H9 (cell line): ENCODE measurements around the gene CTIF. TPM values are rescaled to one million over a fixed set of nuclear protein-coding genes. Genes with fewer than 3 reads are reported as not detected.
A peak's percentile ranks its signal among the peaks of the same experiment; 100 is the strongest.

Experiments used
- DNase-seq: peaks from one replicate; pipeline ENCODE4 v3.0.0-alpha.2; 2017
- H2AFZ ChIP-seq: one replicate; pipeline ENCODE4 v1.6.1; 2013; ENCODE audit warnings: mild to moderate bottlenecking, low read length, control low read depth, moderate library complexity
- H2AK5ac ChIP-seq: 2 replicates; pipeline ENCODE4 v1.6.1; 2013; ENCODE audit warnings: low read length, control low read depth, mixed read lengths; ENCODE audit not compliant: insufficient read length
- H2BK120ac ChIP-seq: one replicate; pipeline ENCODE4 v1.6.1; 2013; ENCODE audit warnings: low read depth, mild to moderate bottlenecking, low read length, control low read depth, inconsistent platforms; ENCODE audit not compliant: poor library complexity, severe bottlenecking
- H2BK12ac ChIP-seq: 2 replicates; pipeline ENCODE4 v1.6.1; 2013; ENCODE audit warnings: low read length, control low read depth, mixed read lengths, low read depth; ENCODE audit not compliant: insufficient read length
- H2BK15ac ChIP-seq: 2 replicates; pipeline ENCODE4 v1.6.1; 2013; ENCODE audit warnings: low read depth, low read length, control low read depth
- H2BK20ac ChIP-seq: one replicate; pipeline ENCODE4 v1.6.1; 2013; ENCODE audit warnings: low read depth, mild to moderate bottlenecking, low read length, control low read depth, inconsistent platforms; ENCODE audit not compliant: poor library complexity, severe bottlenecking
- H2BK5ac ChIP-seq: 2 replicates; pipeline ENCODE4 v1.6.1; 2013; ENCODE audit warnings: low read length, control low read depth, mixed read lengths; ENCODE audit not compliant: insufficient read length
- H3K14ac ChIP-seq: 2 replicates; pipeline ENCODE4 v1.6.1; 2013; ENCODE audit warnings: low read length, control low read depth; ENCODE audit not compliant: insufficient read depth
- H3K18ac ChIP-seq: 2 replicates; pipeline ENCODE4 v1.6.1; 2013; ENCODE audit warnings: low read depth, mild to moderate bottlenecking, mixed read lengths, low read length, control low read depth; ENCODE audit not compliant: insufficient read length
- H3K23ac ChIP-seq: 2 replicates; pipeline ENCODE4 v1.6.1; 2013; ENCODE audit warnings: low read length, control low read depth, mixed read lengths, low read depth; ENCODE audit not compliant: insufficient read length
- H3K23me2 ChIP-seq: 2 replicates; pipeline ENCODE4 v1.6.1; 2013; ENCODE audit warnings: low read depth, mild to moderate bottlenecking, mixed read lengths, low read length, control low read depth; ENCODE audit not compliant: insufficient read length, poor library complexity, severe bottlenecking
- H3K27ac ChIP-seq: 2 replicates; pipeline ENCODE4 v1.5.1; 2013; ENCODE audit warnings: low read length, control low read depth, mixed read lengths, low read depth; ENCODE audit not compliant: insufficient read length
- H3K27me3 ChIP-seq: 2 replicates; pipeline ENCODE4 v1.6.1; 2013; ENCODE audit warnings: low read length, control low read depth, inconsistent platforms; ENCODE audit not compliant: insufficient read depth
- H3K4ac ChIP-seq: 2 replicates; pipeline ENCODE4 v1.6.1; 2013; ENCODE audit warnings: low read depth, mild to moderate bottlenecking, control low read depth, inconsistent platforms, low read length, moderate library complexity
- H3K4me1 ChIP-seq: 2 replicates; pipeline ENCODE4 v1.6.1; 2013; ENCODE audit warnings: low read length, control low read depth, inconsistent platforms; ENCODE audit not compliant: insufficient read depth
- H3K4me2 ChIP-seq: 2 replicates; pipeline ENCODE4 v1.6.1; 2013; ENCODE audit warnings: low read length, control low read depth, mixed read lengths; ENCODE audit not compliant: insufficient read length, insufficient read depth
- H3K56ac ChIP-seq: 2 replicates; pipeline ENCODE4 v1.6.1; 2013; ENCODE audit warnings: low read depth, mild to moderate bottlenecking, mixed read lengths, low read length, control low read depth; ENCODE audit not compliant: insufficient read length
- H3K79me1 ChIP-seq: 2 replicates; pipeline ENCODE4 v1.6.1; 2013; ENCODE audit warnings: low read depth, mild to moderate bottlenecking, moderate library complexity, low read length, control low read depth, inconsistent platforms; ENCODE audit not compliant: insufficient read depth, poor library complexity, severe bottlenecking
- H3K79me2 ChIP-seq: 2 replicates; pipeline ENCODE4 v1.6.1; 2013; ENCODE audit warnings: low read length, control low read depth, inconsistent platforms; ENCODE audit not compliant: insufficient read depth
- H3K9ac ChIP-seq: 2 replicates; pipeline ENCODE4 v1.6.1; 2013; ENCODE audit warnings: low read length, control low read depth, mixed read lengths; ENCODE audit not compliant: insufficient read length; ENCODE audit errors: extremely low read depth
- H3K9me3 ChIP-seq: one replicate; pipeline ENCODE4 v1.6.1; 2013; ENCODE audit warnings: low read depth, low read length, inconsistent platforms; ENCODE audit not compliant: control insufficient read depth
- H3T11ph ChIP-seq: one replicate; pipeline ENCODE4 v1.6.1; 2013; ENCODE audit warnings: mild to moderate bottlenecking, low read length, control low read depth, inconsistent platforms
- H4K20me1 ChIP-seq: one replicate; pipeline ENCODE4 v1.6.1; 2013; ENCODE audit not compliant: control insufficient read depth, insufficient read length, insufficient read depth
- H4K5ac ChIP-seq: 2 replicates; pipeline ENCODE4 v1.6.1; 2013; ENCODE audit warnings: low read depth, mild to moderate bottlenecking, mixed read lengths, low read length, control low read depth; ENCODE audit not compliant: insufficient read length
- H4K8ac ChIP-seq: replicated peaks from 2 replicates; pipeline ENCODE4 v1.6.1; 2013; ENCODE audit warnings: low read length, control low read depth, mixed read lengths, low read depth; ENCODE audit not compliant: insufficient read length
- H4K91ac ChIP-seq: 2 replicates; pipeline ENCODE4 v1.6.1; 2013; ENCODE audit warnings: low read depth, mild to moderate bottlenecking, moderate library complexity, mixed read lengths, low read length, control low read depth; ENCODE audit not compliant: insufficient read length
- H3K27ac Mint-ChIP-seq, 3 experiments: 2 replicates in 2 of 3; 3 replicates in 1 of 3; pipeline ENCODE4 v1.8.0; 2020 to 2021; ENCODE audit warnings: mixed read lengths in 3 of 3, mild to moderate bottlenecking in 1 of 3, moderate library complexity in 1 of 3
- H3K27me3 Mint-ChIP-seq: 2 replicates; pipeline ENCODE4 v1.8.0; 2021; ENCODE audit warnings: low read depth, mild to moderate bottlenecking, moderate library complexity, mixed read lengths
- H3K36me3 Mint-ChIP-seq, 3 experiments: 2 replicates in 2 of 3; 3 replicates in 1 of 3; pipeline ENCODE4 v1.8.0; 2020 to 2021; ENCODE audit warnings: low read depth in 3 of 3, mixed read lengths in 3 of 3; ENCODE audit not compliant: insufficient read depth in 1 of 3
- H3K4me1 Mint-ChIP-seq, 2 experiments: 2 replicates each; pipeline ENCODE4 v1.8.0; 2020; ENCODE audit warnings: mixed read lengths in 2 of 2
- H3K4me3 Mint-ChIP-seq, 2 experiments: 2 replicates in 1 of 2; 3 replicates in 1 of 2; pipeline ENCODE4 v1.8.0; 2020 to 2021; ENCODE audit warnings: mild to moderate bottlenecking in 2 of 2, mixed read lengths in 2 of 2, moderate library complexity in 1 of 2
- H3K9me3 Mint-ChIP-seq, 2 experiments: 2 replicates in 1 of 2; 3 replicates in 1 of 2; pipeline ENCODE4 v1.8.0; 2020; ENCODE audit warnings: mild to moderate bottlenecking in 2 of 2, mixed read lengths in 2 of 2, moderate library complexity in 1 of 2
- WGBS: extraction: QIAGEN DNeasy Blood & Tissue Kit; methylation state at CpG from one replicate; pipeline ENCODE4 v1.1.7; 2013; ENCODE audit warnings: missing lambda C conversion rate, low lambda C conversion rate, mixed read lengths; ENCODE audit not compliant: insufficient read length; ENCODE audit errors: extremely low coverage; 5-methylcytosine and 5-hydroxymethylcytosine counted together
- microRNA-seq: library from miRNA; unstranded; fragments of <30 nt; microRNA quantifications from one replicate; pipeline ENCODE4, GENCODE V29; 2020; ENCODE audit warnings: borderline microRNAs expressed
- total RNA-seq: library from RNA; stranded (reverse); gene quantifications from 2 replicates; pipeline ENCODE4 v1.2.1, GENCODE V29; 2021
- TF ChIP-seq, protein P1 (sequence below): fragments of 200-600 bp; sonication (generic); conservative IDR thresholded peaks from 3 replicates; pipeline ENCODE4 v1.8.0; 2021; ENCODE audit warnings: antibody characterized with exemption, mild to moderate bottlenecking

CTIF gene
- total RNA-seq, 1 experiment from 2014 or later, result 15.8 TPM

DNA sequence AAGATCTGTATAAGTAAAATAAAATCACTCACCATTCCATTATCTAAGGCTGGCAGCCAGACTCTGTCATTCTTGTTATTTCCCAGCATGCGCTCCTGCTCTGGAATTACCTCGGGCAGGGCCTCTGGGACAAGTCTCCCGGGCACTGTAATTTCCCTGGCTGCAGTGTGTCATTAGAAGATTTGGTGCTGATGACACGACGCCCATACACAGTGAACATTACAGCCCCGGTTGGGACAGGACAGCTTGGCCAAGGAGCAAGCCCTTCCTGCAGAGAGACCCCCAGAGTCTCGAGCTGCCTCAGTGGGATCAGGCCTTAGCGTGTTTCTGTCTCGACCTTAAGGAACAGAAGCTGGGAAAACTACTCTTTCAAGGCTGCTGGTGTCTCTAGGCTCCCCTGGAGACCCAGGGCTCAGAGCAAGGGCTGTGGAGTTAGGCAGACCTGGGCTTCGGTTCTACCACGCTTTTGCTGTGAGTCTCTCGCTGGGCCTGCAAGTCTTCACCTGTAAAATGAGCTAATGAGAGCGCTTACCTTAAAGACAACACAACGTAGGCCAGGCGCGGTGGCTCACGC lies 372.2 kb downstream of the CTIF start:
- Mint-ChIP-seq H3K4me3 (no peak overlapping the region), H3K27me3 (no peaks in the 10 kb centered on the region; the same call in none of the 2 replicates), H3K36me3 (peaks cover 0 to 4% (median 0%) of the 10 kb centered on the region in 3 experiments; a peak in 1 of 7 replicates), H3K4me1 (peaks cover 10 to 12% of the 10 kb centered on the region in 2 experiments; a peak in 3 of 4 replicates), H3K9me3 (no peaks in the 10 kb centered on the region), H3K27ac (no peak overlapping the region)
- H3K23ac ChIP-seq, result no peak overlapping the region
- H3K23me2 ChIP-seq, result no peaks in the 10 kb centered on the region
- no peaks in the 10 kb centered on the region for H3K79me2 ChIP-seq
- no peak overlapping the region for H2BK12ac ChIP-seq
- H3K4me1 ChIP-seq, result no peaks in the 10 kb centered on the region
- H3K9ac ChIP-seq, result no peak overlapping the region
- DNase-seq, result peak; percentile 25
- H3K56ac ChIP-seq, result no peak overlapping the region
- no peak overlapping the region for H3K27ac ChIP-seq
- no peak overlapping the region for H2AK5ac ChIP-seq
- no peaks in the 10 kb centered on the region for H3K27me3 ChIP-seq
- H3K9me3 ChIP-seq, result no peaks in the 10 kb centered on the region
- no peak overlapping the region for H4K8ac ChIP-seq
- no peak overlapping the region for H2BK120ac ChIP-seq
- no peak overlapping the region for H3T11ph ChIP-seq
- no peak overlapping the region for H2BK5ac ChIP-seq
- H3K4ac ChIP-seq, result no peak overlapping the region
- H4K91ac ChIP-seq, result no peak overlapping the region
- no peaks in the 10 kb centered on the region for H3K79me1 ChIP-seq
- H3K14ac ChIP-seq, result no peak overlapping the region; the same call in 1 of the 2 replicates
- no peaks in the 10 kb centered on the region for H4K20me1 ChIP-seq
- no peak overlapping the region for H4K5ac ChIP-seq
- WGBS, result no CpG with 5 or more reads among the region's 17 CpGs
- no peak overlapping the region for H2AFZ ChIP-seq
- H2BK15ac ChIP-seq, result no peak overlapping the region
- no peak overlapping the region for H2BK20ac ChIP-seq
- no peak overlapping the region for H3K18ac ChIP-seq
- no peak overlapping the region for H3K4me2 ChIP-seq
- TF ChIP-seq, protein P1, sequence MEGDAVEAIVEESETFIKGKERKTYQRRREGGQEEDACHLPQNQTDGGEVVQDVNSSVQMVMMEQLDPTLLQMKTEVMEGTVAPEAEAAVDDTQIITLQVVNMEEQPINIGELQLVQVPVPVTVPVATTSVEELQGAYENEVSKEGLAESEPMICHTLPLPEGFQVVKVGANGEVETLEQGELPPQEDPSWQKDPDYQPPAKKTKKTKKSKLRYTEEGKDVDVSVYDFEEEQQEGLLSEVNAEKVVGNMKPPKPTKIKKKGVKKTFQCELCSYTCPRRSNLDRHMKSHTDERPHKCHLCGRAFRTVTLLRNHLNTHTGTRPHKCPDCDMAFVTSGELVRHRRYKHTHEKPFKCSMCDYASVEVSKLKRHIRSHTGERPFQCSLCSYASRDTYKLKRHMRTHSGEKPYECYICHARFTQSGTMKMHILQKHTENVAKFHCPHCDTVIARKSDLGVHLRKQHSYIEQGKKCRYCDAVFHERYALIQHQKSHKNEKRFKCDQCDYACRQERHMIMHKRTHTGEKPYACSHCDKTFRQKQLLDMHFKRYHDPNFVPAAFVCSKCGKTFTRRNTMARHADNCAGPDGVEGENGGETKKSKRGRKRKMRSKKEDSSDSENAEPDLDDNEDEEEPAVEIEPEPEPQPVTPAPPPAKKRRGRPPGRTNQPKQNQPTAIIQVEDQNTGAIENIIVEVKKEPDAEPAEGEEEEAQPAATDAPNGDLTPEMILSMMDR, result no peak

Small RNA genes within 50 kb of the gene (microRNA-seq; reads per million reads assigned to microRNA genes)
- gene MIR4743, result not detected

Other genes with a start within 250 kb of the CTIF start
- 0.33 and 0.39 TPM in 2 replicates for gene ZBTB7C, start 129.6 kb upstream of the CTIF start, total RNA-seq